Amniotic stem cell (primary cell): ENCODE results near the gene NDUFS3.
"Not testable (repeated sequence)": the region's sequence is repeated elsewhere in the genome, so short reads cannot be mapped to it uniquely, and the experiment has no call there.

Experiments used
- DNase-seq: peaks from one replicate; lab custom pipeline; 2025; lab: John Stamatoyannopoulos, UW

NDUFS3 gene

DNA sequence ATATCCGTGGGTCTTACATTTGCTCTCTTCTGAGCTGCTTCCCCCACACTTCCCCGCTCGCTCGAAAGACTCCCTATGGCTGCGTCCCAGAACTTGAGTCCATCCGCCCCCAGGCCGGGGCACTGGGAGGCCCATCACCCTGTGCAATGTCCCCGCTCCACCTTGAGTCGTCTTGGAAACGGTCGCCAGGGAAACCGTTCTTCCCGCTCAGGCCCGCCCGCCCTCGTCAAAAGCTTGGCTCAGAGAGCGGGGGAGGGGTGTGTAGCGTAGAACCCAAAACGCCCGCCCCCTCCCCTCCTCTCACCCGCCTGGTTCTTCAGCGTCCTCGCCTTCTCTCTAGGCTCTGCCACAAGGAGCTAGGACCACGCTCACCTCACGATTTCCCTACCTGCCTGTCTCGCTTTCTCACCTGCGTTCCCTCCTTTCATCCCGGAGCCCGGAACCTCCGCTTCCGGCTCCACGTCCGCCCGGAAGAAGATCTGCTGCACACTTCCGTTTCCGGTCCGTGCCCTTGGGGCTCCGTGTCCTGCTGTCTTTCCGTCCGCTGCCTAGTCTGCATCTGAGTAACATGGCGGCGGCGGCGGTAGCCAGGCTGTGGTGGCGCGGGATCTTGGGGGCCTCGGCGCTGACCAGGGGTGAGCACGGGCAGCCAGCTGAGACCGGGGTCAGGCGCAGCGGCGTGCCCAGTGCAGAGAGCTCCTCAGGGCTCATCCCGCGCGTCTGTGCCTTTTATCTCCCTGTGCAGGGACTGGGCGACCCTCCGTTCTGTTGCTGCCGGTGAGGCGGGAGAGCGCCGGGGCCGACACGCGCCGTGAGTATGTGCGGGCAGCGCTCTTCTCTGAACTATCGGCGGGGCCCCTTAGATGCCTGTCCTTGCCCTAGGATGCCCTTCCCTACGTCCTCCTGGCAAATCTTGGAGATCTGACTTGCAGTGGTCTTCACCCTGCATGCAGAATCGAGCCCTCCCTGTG lies at the start of gene NDUFS3, which contains the start of gene KBTBD4:
Gene NDUFS3, plus strand, starts transcription at position 551 of the 971 bp plus-strand sequence. Its CDS starts 18 bp downstream, at position 569.
Gene KBTBD4, minus strand, starts transcription at position 447 of the 971 bp plus-strand sequence. Its CDS starts 19 bp downstream, at position 428.
- peak; percentile 63 for DNase-seq

GRCh38 chr11:47529951-47530350 lies 48.9 kb upstream of the NDUFS3 start:
- DNase-seq: no peak

- DNase-seq: not testable (repeated sequence)
These were observed 48.2 kb upstream of the NDUFS3 start for GRCh38 chr11:47530721-47531120.

GRCh38 chr11:47531666-47532065 lies 47.2 kb upstream of the NDUFS3 start:
- no peak for DNase-seq

GRCh38 chr11:47532597-47533213 lies 46.2 kb upstream of the NDUFS3 start:
- DNase-seq: no peak

DNA sequence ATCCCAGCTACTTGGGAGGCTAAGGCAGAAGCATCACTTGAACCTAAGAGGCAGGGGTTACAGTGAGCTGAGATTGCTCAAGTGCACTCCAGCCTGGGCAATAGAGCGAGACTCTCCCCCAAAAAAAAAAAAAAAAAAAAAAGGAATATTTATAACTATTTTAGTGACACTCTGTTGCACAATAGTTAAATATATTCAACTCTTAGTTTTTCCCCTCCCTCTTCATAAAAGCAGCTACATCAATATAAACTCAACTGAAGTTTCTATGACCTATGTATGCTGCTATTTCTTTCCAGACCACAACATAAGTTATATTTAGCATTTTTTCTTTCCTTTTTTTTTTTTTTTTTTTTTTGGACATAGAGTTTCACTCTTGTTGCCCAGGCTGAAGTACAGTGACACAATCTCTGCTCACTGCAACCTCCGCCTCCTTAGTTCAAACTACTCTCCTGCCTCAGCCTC lies 45.2 kb upstream of the NDUFS3 start:
- DNase-seq: no peak

GRCh38 chr11:47534704-47535251 lies 44.1 kb upstream of the NDUFS3 start:
- DNase-seq: no peak

DNA sequence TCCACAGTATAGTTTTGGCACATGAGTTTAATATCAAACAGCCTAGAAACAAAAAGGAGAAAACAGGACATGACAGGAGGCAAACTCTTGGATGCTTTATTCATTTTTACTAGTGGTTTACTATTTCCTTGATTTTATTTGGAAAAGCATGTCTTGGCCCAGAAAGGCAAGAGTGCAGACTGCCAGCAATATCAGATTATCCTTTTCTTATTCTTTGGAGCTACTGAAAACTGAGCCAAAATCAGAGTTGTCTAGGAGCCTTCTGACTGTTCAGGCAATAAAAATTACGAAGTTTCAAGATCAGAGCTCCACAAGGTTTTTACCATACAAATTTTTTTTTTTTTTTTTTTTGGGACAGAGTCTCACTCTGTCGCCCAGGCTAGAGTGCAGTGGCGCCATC lies 42.0 kb upstream of the NDUFS3 start:
- no peak for DNase-seq

GRCh38 chr11:47538741-47539565 lies 39.9 kb upstream of the NDUFS3 start:
- DNase-seq: no peak

DNA sequence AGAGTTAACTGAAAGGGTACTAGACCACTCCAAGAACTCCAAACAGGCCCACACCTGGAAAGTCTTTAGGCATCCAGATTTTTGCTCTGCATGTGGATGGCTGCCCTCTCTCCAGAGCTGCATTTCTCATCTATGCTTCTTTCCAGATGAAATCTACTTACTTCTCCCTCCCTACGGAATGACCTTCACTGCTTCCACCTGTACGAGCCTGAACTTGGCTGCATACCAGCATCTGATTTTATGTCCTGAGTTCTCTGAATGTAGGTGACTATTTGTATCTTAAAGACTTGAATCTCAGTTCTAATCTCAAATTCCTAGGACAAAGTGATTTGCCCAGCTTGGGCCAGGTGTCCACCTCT lies 39.2 kb upstream of the NDUFS3 start:
- no peak for DNase-seq

DNA sequence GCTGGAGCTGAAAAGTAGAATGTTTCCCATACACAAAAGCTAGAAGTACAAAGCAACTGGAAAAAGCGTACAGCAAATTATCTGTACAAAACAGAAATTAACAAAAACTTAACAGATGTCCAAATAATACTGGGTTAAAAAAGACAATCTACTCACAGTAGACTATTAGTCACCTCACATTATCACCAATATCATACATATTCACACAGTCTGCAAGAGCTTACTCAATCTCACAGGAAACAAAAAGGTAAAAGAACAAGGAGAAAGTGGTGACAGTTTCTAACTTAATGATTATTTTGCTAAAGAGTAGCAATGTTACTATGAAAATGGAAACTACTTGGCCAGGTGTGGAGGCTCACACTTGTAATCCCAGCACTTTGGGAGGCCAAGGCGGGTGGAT lies 37.8 kb upstream of the NDUFS3 start:
- DNase-seq: no peak

GRCh38 chr11:47545298-47545697 lies 33.6 kb upstream of the NDUFS3 start:
- DNase-seq: no peak

DNA sequence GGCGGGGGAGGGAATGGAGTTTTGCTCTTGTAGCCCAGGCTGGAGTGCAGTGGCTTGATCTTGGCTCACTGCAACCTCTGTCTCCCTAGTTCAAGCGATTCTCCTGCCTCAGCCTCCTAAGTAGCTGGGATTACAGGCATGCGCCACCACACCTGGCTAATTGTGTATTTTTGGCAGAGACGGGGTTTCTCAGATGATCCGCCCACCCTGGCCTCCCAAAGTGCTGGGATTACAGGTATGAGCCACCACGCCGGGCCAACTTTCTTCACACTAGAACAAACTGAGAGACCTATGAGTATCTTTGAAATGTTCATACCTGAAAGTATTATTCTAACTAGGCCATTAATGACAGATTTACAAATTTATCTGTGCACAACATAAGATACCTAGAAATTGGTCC lies 32.6 kb upstream of the NDUFS3 start:
- DNase-seq: not testable (repeated sequence)

GRCh38 chr11:47550288-47551047 lies 28.4 kb upstream of the NDUFS3 start:
- DNase-seq: no peak

DNA sequence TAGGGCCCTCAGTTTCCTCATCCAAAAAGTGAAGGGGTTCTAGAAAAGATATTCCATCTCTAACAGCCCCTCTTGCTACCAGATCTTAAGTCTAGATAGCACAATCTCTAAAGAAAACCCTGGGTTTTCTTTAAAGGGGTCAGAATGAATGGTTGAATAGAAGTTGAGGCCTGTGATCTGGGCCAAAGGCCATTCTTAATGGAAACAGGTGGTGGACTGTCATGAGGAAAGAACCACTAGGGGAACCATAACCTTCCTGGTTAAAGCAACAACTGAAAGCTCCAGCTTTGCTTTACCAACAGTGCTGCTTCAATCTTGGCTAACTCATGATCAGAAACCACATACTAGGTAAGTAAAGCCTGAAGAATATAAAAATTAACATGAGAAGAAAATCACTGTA lies 27.8 kb upstream of the NDUFS3 start:
- DNase-seq: no peak

GRCh38 chr11:47552056-47552565 lies 26.8 kb upstream of the NDUFS3 start:
- no peak for DNase-seq

GRCh38 chr11:47552566-47553405 lies 26.1 kb upstream of the NDUFS3 start, which contains the start of gene CELF1:
CELF1 (minus strand) TSS chr11:47553132; CDS start chr11:47499523, 53,609 bp downstream.
- peak; percentile 77 for DNase-seq

DNA sequence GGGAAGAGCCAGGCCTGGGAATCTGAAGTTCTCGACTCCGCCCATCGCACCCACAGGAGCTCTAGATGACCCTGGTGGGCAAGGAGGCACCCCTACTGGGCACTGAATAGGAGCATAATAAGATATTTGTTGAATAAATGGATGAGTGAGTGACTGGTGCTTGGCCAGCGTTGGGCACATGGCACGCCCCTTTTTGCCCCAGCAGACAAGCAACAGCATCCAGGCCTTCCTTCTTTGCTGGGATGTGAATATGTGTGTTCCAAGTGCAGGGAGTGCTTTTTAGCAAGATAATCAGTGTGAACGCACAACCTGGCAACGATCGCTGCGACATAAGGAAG lies 25.5 kb upstream of the NDUFS3 start:
- DNase-seq: no peak

DNA sequence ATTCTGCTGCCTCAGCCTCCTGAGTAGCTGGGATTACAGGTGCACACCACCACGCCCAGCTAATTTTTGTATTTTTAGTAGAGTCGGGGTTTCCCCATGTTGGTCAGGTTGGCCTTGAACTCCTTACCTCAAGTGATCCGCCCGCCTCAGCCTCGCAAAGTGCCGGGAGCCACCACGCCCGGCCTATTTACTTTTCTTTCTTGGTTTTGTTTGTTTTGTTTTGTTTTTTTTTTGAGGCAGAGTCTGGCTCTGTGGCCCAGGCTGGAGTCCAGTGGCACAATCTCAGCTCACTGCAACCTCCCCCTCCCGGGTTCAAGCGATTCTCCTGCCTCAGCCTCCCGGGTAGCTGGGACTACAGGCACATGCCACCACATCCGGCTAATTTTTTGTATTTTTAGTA lies 21.9 kb upstream of the NDUFS3 start:
- not testable (repeated sequence) for DNase-seq

DNA sequence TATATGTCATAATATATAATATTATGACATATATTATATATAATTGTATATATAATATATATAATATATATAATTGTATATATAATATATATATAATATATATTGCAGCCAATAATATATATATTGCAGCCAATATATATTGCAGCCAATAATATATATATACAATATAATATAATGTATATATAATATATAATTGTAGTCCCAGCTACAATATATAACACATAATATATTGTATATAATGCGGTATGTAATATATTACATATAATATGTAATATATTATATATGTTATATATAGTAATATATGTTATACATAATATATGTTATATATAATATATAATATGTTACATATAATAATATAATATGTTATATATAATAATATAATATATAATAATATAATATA lies 20.2 kb upstream of the NDUFS3 start:
- no peak for DNase-seq
